CD14-positive monocyte (primary cell): ENCODE measurements around the gene SUSD4. TPM values are rescaled to one million over a fixed set of nuclear protein-coding genes. Genes with fewer than 3 reads are reported as not detected.
"Not testable (repeated sequence)": the region's sequence is repeated elsewhere in the genome, so short reads cannot be mapped to it uniquely, and the experiment has no call there.

Experiments used
- DNase-seq, 3 donors: peaks; one replicate each; pipeline ENCODE4 v3.0.0-alpha.2; 2011 to 2022
- H2AFZ ChIP-seq: 2 replicates; pipeline ENCODE4 v1.6.0; 2012; ENCODE audit warnings: mild to moderate bottlenecking, low read depth, low read length, inconsistent platforms; ENCODE audit not compliant: insufficient read depth, poor library complexity, severe bottlenecking
- H3K27ac ChIP-seq, 2 donors: 1 replicate in 1 of 2; 2 replicates in 1 of 2; pipeline ENCODE4 v1.5.1; 2012 to 2013; ENCODE audit warnings: low read length in 2 of 2, control low read depth in 1 of 2, inconsistent platforms in 1 of 2, low read depth in 1 of 2, mild to moderate bottlenecking in 1 of 2
- H3K27me3 ChIP-seq, 2 donors: one replicate each; pipeline versions ENCODE4 v1.6.0 to v1.6.1; 2011 to 2013; ENCODE audit warnings: low read length in 2 of 2; ENCODE audit not compliant: control insufficient read depth in 2 of 2, insufficient read depth in 2 of 2
- H3K36me3 ChIP-seq, 2 donors: replicated peaks in 1 of 2; 1 replicate in 1 of 2; 2 replicates in 1 of 2; pipeline versions ENCODE4 v1.5.1 to v1.6.1; 2012 to 2013; ENCODE audit warnings: low read length in 2 of 2, control low read depth in 1 of 2, inconsistent platforms in 1 of 2, mild to moderate bottlenecking in 1 of 2; ENCODE audit not compliant: insufficient read depth in 2 of 2, control insufficient read depth in 1 of 2
- H3K4me1 ChIP-seq, 2 donors: 1 replicate in 1 of 2; 2 replicates in 1 of 2; pipeline versions ENCODE4 v1.5.1 to v1.6.1; 2012 to 2013; ENCODE audit warnings: low read length in 2 of 2, control low read depth in 1 of 2, inconsistent platforms in 1 of 2, mild to moderate bottlenecking in 1 of 2, moderate library complexity in 1 of 2; ENCODE audit not compliant: insufficient read depth in 2 of 2, control insufficient read depth in 1 of 2
- H3K4me2 ChIP-seq: replicated peaks from 2 replicates; pipeline ENCODE3; 2012; ENCODE audit warnings: low read length, moderate library complexity, mild to moderate bottlenecking; ENCODE audit not compliant: poor library complexity, severe bottlenecking; ENCODE audit errors: extremely low read depth
- H3K4me3 ChIP-seq, 3 experiments: fragments of 200-600 bp in 1 of 3; sonication (generic) in 1 of 3; replicated peaks in 1 of 3; 1 replicate in 2 of 3; 2 replicates in 1 of 3; pipeline ENCODE4 v1.5.1; 2011 to 2013; ENCODE audit warnings: low read length in 3 of 3, mild to moderate bottlenecking in 3 of 3, control low read depth in 2 of 3, low read depth in 2 of 3, inconsistent platforms in 1 of 3, moderate library complexity in 1 of 3
- H3K79me2 ChIP-seq: 2 replicates; pipeline ENCODE4 v1.6.0; 2012; ENCODE audit warnings: mild to moderate bottlenecking, control low read depth, inconsistent platforms, low read length, moderate library complexity; ENCODE audit not compliant: insufficient read depth
- H3K9ac ChIP-seq: 2 replicates; pipeline ENCODE4 v1.6.0; 2017; ENCODE audit warnings: low read length, mild to moderate bottlenecking; ENCODE audit not compliant: insufficient read depth, poor library complexity, severe bottlenecking
- H3K9me3 ChIP-seq, 2 donors: replicated peaks in 1 of 2; 1 replicate in 1 of 2; 2 replicates in 1 of 2; pipeline versions ENCODE4 v1.5.1 to v1.6.1; 2012 to 2013; ENCODE audit warnings: low read length in 2 of 2, control low read depth in 1 of 2; ENCODE audit not compliant: control insufficient read depth in 1 of 2, insufficient read depth in 1 of 2
- H4K20me1 ChIP-seq: 2 replicates; pipeline ENCODE4 v1.6.0; 2012; ENCODE audit warnings: mild to moderate bottlenecking, low read length, control low read depth, moderate library complexity; ENCODE audit not compliant: insufficient read depth
- H3K27ac Mint-ChIP-seq, 7 donors: one replicate each; pipeline ENCODE4 v1.8.0; 2020; ENCODE audit warnings: mild to moderate bottlenecking in 7 of 7, mixed read lengths in 7 of 7, moderate library complexity in 6 of 7, inconsistent platforms in 2 of 7
- H3K27me3 Mint-ChIP-seq, 3 donors: one replicate each; pipeline ENCODE4 v1.8.0; 2021 to 2022; ENCODE audit warnings: low read depth in 3 of 3, mild to moderate bottlenecking in 3 of 3, mixed read lengths in 3 of 3, moderate library complexity in 3 of 3, inconsistent platforms in 1 of 3
- H3K36me3 Mint-ChIP-seq, 2 donors: one replicate each; pipeline ENCODE4 v1.8.0; 2020; ENCODE audit warnings: mixed read lengths in 2 of 2, inconsistent platforms in 1 of 2, mild to moderate bottlenecking in 1 of 2
- H3K4me1 Mint-ChIP-seq: one replicate; pipeline ENCODE4 v1.8.0; 2020; ENCODE audit warnings: mild to moderate bottlenecking, mixed read lengths
- H3K4me3 Mint-ChIP-seq, 2 donors: one replicate each; pipeline ENCODE4 v1.8.0; 2020; ENCODE audit warnings: mild to moderate bottlenecking in 2 of 2, mixed read lengths in 2 of 2, moderate library complexity in 1 of 2
- H3K9me3 Mint-ChIP-seq, 7 donors: one replicate each; pipeline ENCODE4 v1.8.0; 2020 to 2022; ENCODE audit warnings: mixed read lengths in 7 of 7, mild to moderate bottlenecking in 6 of 7, moderate library complexity in 6 of 7, inconsistent platforms in 2 of 7
- CTCF ChIP-seq: fragments of 200-600 bp; IDR thresholded peaks from one replicate; pipeline ENCODE4 v1.8.0; 2022; ENCODE audit warnings: antibody characterized with exemption, mild to moderate bottlenecking
- WGBS: methylation state at CpG from one replicate; pipeline ENCODE4 v1.1.5; 2013; ENCODE audit warnings: missing lambda C conversion rate; ENCODE audit not compliant: insufficient coverage; 5-methylcytosine and 5-hydroxymethylcytosine counted together
- intact Hi-C, 2 donors: fragments of 100-400 bp; cut with micrococcal nuclease; formaldehyde crosslinking; loops; one replicate each; pipeline versions ENCODE4 v1.15.0 to v1.15.1; 2023
- polyA plus RNA-seq, 3 donors: library from polyadenylated mRNA; depleted of rRNA in 1 of 3; unstranded in 2 of 3; stranded (reverse) in 1 of 3; fragments of 300-500 nt in 2 of 3; fragments of >200 nt in 1 of 3; fragmentation: Illumina TruSeq in 2 of 3; gene quantifications; 1 replicate in 2 of 3; 2 replicates in 1 of 3; pipeline ENCODE4 v1.2.3, GENCODE V29; 2012 to 2021

Gene SUSD4
- polyA plus RNA-seq, 3 donors: 0.34 to 0.92 (median 0.50) TPM

GRCh38 chr1:223401873-223402789 lies 38.2 kb upstream of the SUSD4 start:
- no peaks in the 10 kb centered on the region for H3K36me3 Mint-ChIP-seq
- no peaks in the 10 kb centered on the region for H3K4me1 ChIP-seq
- WGBS: 80% methylated on average over 1 of the region's 2 CpGs
- H3K27me3 Mint-ChIP-seq: peaks cover 2 to 9% (median 6%) of the 10 kb centered on the region in 3 donors
- no peaks in the 10 kb centered on the region for H3K4me1 Mint-ChIP-seq
- peak overlapping the region in 1 of 7 donors; percentile 4 for H3K27ac Mint-ChIP-seq
- no peak overlapping the region for H3K9ac ChIP-seq
- no peaks in the 10 kb centered on the region for H3K79me2 ChIP-seq
- DNase-seq: no peak
- peaks cover 5 to 24% (median 13%) of the 10 kb centered on the region in 7 donors for H3K9me3 Mint-ChIP-seq
- no peak overlapping the region for H2AFZ ChIP-seq
- H3K9me3 ChIP-seq: peaks cover 0 to 3% of the 10 kb centered on the region in 2 donors
- H3K27ac ChIP-seq: no peak overlapping the region
- H3K27me3 ChIP-seq: no peaks in the 10 kb centered on the region
- TF ChIP-seq CTCF: no peak
- H3K4me3 Mint-ChIP-seq: no peak overlapping the region
- no peak overlapping the region for H3K4me3 ChIP-seq
- intact Hi-C loops: no loop called here
- H4K20me1 ChIP-seq: no peaks in the 10 kb centered on the region
- no peaks in the 10 kb centered on the region for H3K36me3 ChIP-seq
- no peak overlapping the region for H3K4me2 ChIP-seq

GRCh38 chr1:223399393-223399792 lies 35.4 kb upstream of the SUSD4 start:
- H3K36me3 ChIP-seq, H3K9ac ChIP-seq, H3K27ac ChIP-seq, H3K79me2 ChIP-seq, intact Hi-C loops, H3K9me3 ChIP-seq, H3K4me2 ChIP-seq, H3K36me3 Mint-ChIP-seq, H3K27me3 ChIP-seq, H3K4me3 Mint-ChIP-seq, H3K4me1 Mint-ChIP-seq, DNase-seq, H4K20me1 ChIP-seq, H3K27me3 Mint-ChIP-seq, H2AFZ ChIP-seq, H3K4me1 ChIP-seq, H3K4me3 ChIP-seq, H3K27ac Mint-ChIP-seq: not testable (repeated sequence)
- peaks cover 6 to 29% (median 10%) of the 10 kb centered on the region in 7 donors for H3K9me3 Mint-ChIP-seq
- no CpG with 5 or more reads among the region's 6 CpGs for WGBS
